HFF-Myc (cell line): Measurements from ENCODE around the gene NUB1.

ENCODE experiments used
- DNase-seq: peaks from one replicate; pipeline ENCODE4 v3.0.0-alpha.2; 2011; ENCODE audit warnings: low read depth; ENCODE audit errors: extremely low read depth
- H3K4me3 ChIP-seq: replicated peaks from 2 replicates; pipeline ENCODE4 v1.5.1; 2011; ENCODE audit warnings: low read depth, mild to moderate bottlenecking, control low read depth, low read length
- TF ChIP-seq, protein P1 (sequence below): IDR thresholded peaks from 2 replicates; pipeline ENCODE4 v1.5.1; 2012; ENCODE audit warnings: mild to moderate bottlenecking, low read depth, low read length, control low read depth; ENCODE audit errors: missing control alignments

NUB1 gene

DNA sequence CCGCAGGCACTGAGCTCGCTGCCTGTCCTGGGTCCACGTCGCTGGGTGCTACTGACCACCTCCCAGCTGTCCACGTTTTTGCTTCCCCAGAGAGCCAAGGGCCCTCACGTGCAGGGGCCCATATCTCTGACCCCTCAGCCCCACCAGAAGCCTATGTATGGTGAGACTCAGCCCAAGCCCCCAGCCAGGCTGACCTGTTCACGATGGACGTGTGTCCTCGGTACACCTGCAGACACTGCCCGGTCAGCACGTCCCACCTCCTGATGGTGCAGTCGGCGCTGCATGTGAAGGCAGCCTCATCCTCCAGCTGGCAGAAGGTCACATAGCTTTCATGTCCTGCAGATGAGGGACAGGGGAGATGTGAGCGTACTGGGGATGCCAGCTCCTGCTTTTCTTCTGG lies 58.3 kb downstream of the NUB1 start:
- no peak overlapping the region for H3K4me3 ChIP-seq
- TF ChIP-seq, protein P1, sequence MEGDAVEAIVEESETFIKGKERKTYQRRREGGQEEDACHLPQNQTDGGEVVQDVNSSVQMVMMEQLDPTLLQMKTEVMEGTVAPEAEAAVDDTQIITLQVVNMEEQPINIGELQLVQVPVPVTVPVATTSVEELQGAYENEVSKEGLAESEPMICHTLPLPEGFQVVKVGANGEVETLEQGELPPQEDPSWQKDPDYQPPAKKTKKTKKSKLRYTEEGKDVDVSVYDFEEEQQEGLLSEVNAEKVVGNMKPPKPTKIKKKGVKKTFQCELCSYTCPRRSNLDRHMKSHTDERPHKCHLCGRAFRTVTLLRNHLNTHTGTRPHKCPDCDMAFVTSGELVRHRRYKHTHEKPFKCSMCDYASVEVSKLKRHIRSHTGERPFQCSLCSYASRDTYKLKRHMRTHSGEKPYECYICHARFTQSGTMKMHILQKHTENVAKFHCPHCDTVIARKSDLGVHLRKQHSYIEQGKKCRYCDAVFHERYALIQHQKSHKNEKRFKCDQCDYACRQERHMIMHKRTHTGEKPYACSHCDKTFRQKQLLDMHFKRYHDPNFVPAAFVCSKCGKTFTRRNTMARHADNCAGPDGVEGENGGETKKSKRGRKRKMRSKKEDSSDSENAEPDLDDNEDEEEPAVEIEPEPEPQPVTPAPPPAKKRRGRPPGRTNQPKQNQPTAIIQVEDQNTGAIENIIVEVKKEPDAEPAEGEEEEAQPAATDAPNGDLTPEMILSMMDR, result no peak

DNA sequence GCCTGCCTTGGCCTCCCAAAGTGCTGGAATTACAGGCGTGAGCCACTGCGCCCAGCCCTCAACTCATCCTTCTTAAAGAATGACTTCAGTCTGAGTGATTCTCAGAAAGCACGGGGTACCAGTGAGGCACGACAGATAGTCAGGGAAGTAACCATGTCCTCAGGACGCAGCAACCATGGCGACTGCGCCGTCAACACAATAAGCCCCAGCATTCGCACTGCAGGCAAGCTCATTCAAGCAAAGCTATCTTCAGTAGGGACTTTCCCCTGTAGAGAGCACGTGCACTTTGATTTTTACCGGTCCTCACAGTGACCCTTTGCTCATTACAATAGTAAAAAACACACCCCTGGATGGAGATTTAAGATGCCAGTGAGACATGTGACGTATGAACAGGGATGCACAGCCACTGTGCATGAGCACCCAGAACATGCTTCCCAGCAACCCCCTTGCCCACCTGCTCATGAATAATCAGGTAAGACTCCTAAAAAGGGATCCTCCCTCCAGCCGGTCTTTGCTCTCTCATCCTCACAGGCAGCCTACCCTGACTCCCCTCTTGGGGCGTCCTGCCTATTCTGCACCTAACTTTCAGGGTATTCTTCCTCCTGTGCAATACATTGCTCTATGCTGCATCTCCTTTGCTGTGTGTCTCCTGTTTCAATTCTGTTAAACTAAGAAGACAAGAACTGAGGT lies 59.2 kb downstream of the NUB1 start:
- DNase-seq, result no peak
- TF ChIP-seq, protein P1, result no peak
- H3K4me3 ChIP-seq, result no peak overlapping the region

More for the DNA sequence above, 58.3 kb downstream of the NUB1 start:
- no peak for DNase-seq

DNA sequence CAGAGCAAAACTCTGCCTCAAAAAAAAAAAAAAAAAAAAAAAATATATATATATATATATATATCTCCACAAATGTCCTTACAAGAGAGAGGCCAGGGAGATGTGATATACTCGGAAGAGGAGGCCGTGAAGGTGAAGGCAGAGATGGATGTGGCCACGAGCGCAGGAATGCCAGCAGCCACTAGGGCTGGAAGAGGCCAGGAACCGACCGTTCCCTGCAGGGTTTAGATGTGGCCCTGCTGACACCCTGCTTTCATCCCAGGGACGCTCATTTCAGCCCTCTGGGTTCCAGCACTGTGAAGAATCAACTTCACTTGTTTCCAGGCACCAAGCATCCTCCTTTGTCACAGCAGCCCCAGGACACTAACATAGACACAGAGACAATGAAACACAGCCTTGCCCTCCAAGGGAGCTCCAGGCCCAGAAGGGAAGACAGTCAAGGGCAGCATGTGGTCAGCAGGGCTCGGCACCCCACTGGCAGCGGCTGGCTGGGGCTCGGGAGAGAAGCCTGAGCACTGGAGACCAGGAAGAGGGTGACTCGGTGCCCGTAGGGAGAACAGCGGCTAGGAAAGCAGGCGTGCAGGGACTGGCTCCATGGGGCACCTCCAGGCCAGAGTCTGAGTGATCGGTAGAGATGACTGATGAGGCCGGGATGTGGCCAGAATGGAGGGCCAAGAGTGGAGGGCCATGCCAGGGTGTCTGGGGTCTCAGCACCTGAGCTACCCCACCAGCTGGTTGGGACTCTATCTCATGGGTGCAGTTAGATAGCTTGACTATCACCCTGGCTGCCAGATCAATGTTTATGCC lies 60.6 kb downstream of the NUB1 start:
- TF ChIP-seq, protein P1, result no peak
- no peak for DNase-seq
- H3K4me3 ChIP-seq, result no peak overlapping the region

DNA sequence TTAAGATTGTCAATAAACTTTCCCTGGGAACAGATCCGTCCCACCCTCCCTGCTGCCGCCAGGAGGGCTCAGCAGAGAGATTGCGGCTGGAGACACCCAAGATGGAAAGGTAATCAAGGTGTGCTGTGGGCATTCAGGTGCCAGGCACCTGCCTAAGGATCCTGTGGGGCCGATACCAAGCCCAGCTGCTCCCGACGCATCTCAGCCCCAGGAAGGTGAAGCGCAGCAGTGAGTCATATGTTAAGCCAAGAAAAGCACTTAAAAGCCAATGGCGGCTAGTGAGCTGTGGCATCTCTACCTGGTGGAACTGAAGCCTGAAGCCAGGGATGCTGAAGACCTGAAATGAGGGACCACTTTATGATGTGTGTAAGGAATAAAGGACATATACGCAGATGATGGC lies 62.2 kb downstream of the NUB1 start:
- no peak for DNase-seq
- H3K4me3 ChIP-seq, result no peak overlapping the region
- TF ChIP-seq, protein P1, result no peak

DNA sequence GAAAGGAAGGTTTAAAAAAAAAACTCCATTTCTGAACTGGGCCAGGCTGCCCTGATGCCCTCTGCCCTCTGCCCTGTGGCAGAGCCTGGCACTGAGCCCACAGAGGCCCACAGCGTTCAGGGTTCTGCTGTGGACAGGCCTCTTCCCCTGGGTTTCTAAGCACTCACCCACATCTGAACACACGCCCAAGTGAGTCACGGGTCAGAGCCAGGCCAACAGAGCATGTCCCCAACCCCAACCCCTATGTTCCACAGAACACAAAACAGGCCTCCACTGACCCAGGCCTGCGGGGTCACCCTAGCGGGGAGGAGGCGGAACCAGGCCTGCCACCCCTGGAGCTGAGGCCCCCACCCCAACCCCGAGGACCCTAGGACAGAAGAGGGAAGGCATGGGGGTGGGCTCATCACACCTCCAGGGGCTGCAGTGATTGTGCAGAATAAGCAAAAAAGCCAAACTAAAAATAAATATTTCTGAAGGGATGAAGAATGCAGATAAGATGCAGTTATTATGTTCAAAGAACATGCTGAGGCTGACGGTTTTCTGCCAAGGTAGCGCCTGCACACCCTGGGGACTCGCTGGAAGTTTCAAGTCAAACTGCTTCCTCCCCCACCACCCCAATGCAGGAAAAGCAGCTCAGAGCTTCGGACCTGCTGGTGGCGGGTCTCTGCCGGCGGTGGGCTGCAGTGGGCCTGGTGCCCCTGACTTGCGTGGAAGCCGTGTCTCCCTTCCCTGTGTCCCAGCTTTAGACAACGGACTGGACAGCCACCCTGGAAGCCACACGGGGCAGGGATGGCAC lies 62.8 kb downstream of the NUB1 start:
- TF ChIP-seq, protein P1, result no peak
- no peak overlapping the region for H3K4me3 ChIP-seq
- DNase-seq, result no peak

DNA sequence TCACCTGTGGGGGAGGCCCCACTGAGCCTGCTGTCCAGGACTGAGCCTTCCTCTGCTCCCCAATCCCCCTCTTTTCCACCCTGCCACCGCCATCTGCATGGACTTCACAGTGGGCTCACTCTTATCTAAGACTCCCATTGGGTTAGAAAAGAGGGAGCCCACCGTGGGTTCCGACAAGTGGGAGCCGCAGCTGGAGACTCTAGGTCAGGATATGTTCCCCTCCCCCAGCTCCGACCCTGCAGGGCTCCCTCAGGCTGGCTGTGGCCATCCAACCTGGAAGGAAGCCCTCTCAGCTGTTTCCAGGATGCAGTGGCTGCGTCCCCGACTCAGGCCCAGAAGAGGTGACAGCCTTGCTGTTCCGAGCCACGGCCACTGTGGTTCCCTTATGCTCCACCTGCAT lies 63.4 kb downstream of the NUB1 start:
- no peak for DNase-seq
- TF ChIP-seq, protein P1, result no peak
- no peak overlapping the region for H3K4me3 ChIP-seq
